ENCODE measurements around the gene PAPOLA.
"Not testable (repeated sequence)": the region's sequence is repeated elsewhere in the genome, so short reads cannot be mapped to it uniquely, and the experiment has no call there.

Gene PAPOLA

DNA sequence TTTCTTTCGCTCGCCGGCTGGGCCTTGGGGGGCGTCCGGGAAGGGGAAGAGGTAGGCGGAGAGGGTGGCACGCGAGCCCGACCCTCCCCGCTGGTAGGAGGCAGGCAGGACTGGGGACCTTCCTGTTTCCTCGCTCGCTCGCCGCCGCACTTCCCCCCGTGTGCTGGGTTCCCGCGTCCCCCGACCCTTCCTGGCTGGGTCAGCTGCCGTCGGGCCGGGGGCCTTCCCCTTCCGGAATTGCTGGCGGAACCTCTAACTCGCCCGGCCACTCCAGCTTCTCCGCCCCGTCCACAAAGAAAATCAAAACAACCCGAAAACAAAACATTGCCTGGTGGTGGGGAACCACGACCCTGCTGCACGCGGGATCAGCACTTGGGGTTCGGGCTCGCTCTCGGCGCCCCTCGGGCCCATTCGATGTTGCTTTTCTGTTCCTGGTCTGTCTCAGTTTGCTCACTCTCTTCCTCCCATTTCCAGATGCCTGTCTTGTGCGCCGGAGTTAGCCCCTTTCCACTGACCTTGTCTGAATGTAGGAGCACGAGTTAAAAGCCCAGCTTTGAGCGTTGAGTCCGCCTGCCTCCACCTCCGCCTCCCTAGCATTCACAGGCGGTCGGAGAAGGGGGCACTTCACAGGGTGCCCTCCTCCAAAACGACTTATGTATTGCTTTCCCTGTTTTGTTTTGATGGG lies 581 bp downstream of the PAPOLA start:
- DNase-seq (ENCODE audit: low read depth): no peak

DNA sequence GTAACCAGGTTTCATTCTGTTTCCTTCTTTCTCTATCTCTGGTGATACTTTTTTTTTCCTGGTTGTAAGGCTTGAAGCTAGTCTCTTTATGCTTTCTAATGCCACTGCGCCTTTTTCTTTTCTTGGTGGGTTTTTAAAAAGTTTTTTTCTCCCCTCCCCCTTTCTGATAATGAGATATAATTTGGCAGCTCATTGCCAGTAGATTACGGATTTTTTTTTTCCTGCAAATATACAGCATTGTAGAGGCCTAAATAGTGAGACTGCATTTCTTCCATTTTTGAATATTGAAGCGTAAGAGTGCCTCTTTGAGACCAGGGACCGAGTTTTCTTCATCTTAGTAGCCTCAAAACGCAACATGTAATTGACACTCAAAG lies 1.1 kb downstream of the PAPOLA start:
- no peak for DNase-seq (ENCODE audit: low read depth)

DNA sequence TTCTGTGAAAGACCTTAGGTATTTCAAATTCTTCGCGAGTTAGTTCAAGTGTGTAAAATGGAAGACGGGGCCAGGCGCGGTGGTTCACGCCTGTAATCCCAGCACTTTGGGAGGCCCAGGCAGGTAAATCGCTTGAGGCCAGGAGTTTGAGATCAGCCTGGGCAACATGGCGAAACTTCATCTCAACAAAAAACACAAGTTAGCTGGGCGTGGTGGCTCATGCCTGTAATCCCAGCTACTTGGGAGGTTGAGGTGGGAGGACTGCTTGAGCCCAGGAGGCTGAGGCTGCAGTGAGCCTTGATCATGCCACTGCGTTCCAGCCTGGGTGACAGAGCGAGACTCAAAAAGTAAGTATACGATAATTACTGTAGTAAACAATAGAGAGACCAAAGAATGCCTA lies 2.2 kb downstream of the PAPOLA start:
- DNase-seq (ENCODE audit: low read depth): not testable (repeated sequence)

DNA sequence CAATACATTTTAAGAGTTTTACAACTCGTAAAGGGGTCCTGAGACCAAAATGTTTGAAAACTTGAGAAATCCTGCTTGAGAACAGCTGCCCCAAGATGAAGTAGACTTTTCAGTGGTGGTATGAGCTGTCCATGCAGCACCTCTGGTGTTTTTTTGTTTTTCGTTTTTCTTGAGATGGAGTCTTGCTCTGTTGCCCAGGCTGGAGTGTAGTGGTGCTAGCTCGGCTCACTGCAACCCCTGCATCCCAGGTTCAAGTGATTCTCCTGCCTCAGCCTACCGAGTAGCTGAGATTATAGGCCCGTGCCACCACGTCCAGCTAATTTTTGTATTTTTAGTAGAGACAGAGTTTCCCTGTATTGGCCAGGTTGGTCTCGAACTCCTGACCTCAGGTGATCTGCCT lies 5.5 kb downstream of the PAPOLA start:
- DNase-seq (ENCODE audit: low read depth): no peak

DNA sequence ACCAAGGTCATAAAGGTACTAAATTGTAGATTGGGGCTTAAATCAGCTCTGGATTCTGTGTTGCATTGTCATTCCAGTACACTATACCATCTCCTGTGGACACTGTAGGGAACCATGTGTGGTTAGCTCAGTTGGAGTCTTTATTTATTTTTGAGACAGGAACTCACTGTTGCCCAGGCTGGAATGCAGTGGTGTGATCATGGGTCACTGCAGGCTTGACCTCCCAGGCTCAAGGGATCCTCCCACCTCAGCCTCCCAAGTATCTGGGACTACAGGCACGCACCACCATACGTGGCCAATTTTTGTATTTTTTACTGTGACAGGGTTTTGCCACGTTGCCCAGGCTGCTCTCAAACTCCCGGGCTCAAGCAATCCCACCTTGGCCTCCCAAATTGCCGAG lies 6.7 kb downstream of the PAPOLA start:
- DNase-seq (ENCODE audit: low read depth): no peak

DNA sequence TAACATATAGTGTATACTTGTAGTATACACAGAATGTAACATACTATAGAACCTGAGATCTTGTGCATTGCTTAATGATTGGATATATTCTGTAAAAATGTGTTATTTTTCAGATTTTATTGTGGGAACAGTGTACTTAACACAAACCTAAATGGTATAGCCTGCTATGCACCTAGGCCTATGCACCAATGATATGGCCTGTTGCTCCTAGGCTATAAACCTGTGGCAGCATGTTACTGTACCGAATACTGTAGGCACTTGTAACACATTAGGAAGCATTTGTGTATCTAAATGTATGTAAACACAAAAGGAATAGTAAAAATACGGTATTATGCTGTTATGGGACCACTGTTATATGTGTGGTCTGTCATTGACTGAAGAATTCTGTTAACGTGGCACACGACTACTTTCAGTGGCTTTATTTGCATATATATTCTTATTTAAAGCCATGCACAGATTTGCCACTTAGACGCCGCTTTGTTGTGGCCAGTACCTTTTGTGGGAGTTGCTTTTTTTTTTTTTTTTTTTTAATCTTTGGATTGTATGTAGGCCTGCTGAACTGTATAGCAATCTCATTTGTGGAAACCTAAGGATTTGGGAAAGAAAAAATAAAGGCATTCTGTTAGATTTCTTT lies 7.4 kb downstream of the PAPOLA start:
- DNase-seq (ENCODE audit: low read depth): no peak

DNA sequence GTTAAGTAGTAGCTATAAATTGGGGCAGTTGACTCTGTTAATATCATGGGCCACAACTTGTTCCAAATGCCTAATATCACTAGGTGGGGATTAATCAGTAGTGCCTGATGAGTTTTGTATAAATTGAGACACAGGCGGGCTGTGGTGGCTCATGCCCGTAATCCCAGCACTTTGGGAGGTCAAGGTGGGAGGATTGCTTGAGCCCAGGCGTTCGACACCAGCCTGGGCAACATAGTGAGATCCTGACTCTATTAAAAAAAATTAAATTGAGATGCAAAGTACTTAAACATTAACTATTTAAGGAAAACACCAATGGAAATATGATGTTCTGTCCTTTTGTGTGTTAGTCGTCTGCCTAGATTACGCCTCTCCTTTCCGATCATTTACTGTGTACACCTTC lies 9.0 kb downstream of the PAPOLA start:
- no peak for DNase-seq (ENCODE audit: low read depth)

DNA sequence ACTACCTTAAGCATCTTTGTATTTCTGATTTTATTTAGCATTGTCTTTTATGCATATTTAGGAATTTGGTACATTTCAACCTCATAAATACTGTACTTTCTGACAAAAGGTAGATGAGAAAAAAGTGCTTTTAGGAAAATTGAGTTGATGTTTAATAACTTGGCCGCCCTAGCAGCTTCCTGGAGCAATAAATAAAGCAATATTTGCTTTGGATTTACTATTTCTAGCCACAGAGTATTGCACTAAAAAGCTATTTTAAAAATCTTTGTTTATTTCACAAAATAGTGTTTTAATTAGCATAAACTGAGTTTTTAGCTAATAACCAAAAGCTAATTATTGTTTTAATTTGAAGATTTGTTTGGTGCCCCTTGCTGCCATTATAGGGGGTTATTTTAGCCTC lies 9.5 kb downstream of the PAPOLA start:
- DNase-seq (ENCODE audit: low read depth): no peak

DNA sequence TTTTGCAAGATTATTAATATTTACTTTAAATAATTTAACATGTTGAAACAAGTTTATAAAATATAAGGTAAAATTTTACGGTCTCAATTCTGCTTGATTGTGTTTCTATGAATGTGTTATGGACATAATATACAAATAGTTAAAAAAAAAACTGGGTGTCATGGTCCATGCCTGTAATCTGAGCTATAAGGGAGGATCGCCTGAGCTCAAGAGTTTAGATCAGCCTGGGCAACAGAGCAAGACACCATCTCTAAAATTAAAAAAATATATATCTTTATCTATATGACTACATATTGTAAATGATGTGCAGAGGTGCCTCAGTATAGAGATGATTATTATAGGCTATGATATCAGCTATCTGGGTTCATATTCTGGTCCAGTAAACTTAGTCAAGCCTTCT lies 9.9 kb downstream of the PAPOLA start:
- no peak for DNase-seq (ENCODE audit: low read depth)

DNA sequence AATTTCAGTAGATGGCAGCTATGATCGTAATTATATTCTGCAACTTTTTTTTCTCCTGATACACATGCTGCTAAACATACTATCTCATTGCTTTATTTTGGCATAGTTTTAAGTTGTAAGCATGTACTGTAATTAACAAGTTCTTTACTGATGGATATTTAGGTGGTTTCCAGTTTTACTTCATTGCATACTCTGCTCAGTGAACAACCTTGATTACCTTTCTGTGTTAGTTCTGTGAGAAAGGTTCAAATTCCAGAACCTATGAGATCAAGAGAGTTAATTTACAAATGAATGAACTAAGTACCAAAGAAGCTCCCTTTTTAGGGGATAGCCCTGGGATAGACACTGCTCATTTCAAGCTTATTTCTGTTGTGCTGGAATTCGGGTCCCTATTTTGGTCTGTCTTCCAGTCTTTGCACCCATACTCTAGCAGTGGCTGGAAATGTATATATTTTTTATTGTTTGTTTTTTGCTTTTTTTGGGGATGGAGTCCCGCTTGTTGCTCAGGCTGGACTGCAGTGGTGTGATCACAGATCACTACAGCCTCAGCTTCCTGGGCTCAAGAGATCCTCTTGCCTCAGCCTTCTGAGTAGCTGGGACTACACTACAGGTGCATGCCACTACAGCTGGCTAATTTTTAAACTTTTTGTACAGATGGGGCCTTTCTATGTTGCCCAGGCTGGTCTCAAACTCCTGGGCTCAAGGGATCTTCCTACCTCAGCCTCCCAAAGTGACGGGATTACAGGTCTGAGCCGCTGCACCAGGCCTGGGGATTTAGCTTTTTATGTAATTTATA lies 10.6 kb downstream of the PAPOLA start:
- DNase-seq (ENCODE audit: low read depth): no peak

DNA sequence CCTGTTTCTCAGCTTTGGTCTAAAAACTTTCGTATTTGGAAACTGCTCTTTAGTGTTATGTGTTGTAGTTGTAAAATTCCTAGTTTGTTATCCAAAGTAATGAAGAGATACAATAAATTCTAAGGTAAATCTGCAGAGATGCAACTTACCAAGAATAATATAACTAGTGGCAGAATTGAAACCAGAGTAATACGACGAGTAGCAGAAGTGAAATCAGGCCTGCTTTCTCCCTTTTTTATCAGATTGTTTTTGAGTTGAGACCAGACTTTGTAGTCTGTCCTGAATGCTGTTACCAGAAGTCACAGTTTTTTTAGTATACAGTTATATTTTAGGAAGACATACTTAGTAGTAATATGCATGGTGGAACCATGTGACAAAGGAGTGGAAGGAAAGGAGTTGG lies 12.5 kb downstream of the PAPOLA start:
- no peak for DNase-seq (ENCODE audit: low read depth)

DNA sequence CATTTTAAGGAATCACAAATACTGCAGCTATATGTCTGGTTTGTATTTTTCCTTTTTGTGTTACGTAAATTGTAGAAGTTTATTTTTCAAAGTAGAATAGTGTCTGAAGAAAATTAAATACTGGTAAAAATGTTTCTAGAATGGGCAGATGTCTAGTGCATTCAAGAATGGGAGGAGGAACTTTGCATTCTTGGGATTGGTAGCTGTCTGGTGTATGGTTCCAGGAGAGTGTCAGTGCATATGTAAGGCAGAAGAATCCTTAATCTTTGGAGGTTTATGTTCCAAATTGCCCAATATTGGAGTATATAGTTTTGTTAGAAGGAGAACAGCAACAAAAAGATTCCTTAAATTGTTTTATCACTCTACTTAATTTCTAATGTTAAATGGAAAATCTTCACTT lies 13.5 kb downstream of the PAPOLA start:
- no peak for DNase-seq (ENCODE audit: low read depth)

DNA sequence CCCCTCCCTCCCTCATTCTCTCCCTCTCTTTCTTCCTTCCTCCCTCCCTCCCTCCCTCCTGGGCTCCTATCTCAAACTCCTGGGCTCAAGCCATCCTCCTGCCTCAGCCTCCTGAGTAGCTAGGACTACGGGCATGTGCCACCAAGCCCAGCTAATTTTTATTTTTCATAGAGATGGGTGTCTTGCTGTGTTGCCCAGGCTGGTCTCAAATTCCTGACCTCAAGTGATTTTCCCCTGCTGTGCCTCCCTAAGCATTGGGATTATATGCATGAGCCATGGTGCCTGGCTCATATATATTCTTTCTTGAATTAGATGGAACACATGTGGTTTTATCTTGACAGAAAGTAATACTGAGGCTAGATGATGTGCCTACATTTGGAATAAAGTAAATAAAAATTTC lies 14.2 kb downstream of the PAPOLA start:
- no peak for DNase-seq (ENCODE audit: low read depth)

DNA sequence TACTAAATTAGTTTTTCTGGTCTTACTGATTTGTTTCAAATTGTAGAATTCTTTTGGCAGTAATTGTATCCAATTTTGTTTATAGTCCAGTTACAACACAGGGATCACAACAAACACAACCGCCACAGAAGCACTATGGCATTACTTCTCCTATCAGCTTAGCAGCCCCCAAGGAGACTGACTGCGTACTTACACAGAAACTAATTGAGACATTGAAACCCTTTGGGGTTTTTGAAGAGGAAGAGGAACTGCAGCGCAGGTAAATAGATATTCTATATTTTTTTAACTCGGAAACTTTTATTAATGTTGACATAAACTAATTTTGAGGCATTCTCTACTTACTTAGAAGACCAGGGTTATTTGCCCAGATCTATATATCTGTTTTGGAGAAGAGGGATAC lies 17.8 kb downstream of the PAPOLA start:
- no peak for DNase-seq (ENCODE audit: low read depth)

DNA sequence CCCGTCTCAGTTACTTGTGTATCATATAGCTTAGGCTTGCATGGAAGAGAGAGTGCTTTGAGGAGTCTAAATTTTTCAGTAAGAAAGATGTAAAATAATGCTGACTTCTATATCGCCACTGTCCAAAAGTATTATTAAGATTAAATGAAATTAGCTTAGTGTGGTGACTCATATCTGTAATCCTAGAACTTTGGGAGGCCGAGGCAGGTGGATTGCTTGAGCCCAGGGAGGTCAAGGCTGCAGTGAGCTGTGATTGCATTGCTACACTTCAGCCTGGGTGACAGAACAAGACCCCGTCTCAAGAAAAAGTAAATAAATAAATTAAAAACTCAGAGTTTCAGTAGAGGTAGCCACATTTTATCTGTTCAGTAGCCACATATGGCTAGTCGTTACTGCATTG lies 23.3 kb downstream of the PAPOLA start:
- DNase-seq (ENCODE audit: low read depth): no peak

DNA sequence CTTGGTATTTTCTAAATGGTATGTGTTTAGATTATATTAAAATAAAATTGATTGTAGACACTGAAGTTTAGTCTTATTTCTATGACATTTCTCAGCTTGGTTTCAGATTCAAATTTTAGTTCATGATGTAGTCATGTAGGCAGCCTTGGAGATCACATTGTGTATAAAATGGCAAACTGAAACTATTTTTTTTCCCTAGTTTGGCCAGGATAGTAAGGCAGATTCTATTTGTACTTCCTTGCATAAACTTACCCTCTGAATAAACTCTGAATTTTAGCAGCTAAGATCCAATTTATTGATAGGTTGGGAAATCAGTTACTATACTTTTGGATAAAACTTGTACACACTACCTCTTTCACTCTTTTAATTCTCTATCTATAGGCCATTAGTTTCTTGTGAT lies 30.4 kb downstream of the PAPOLA start:
- DNase-seq (ENCODE audit: low read depth): no peak

DNA sequence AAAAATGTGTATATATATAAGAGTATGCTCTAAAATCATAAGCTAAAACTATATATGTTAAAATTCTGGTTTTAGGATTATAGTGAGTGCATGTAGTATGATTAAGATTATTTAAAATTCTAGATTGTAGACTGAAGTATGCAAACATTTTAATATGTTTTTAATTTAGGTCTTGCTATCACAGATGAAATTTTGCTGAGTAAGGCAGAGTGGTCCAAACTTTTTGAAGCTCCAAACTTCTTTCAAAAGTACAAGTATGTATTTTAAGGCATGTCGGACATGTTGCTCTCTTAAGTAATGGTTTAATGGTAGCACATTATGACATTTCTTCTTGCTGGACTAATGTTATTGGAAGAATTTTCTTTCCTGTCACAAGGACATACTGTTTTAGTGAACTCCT lies 34.6 kb downstream of the PAPOLA start:
- no peak for DNase-seq (ENCODE audit: low read depth)

DNA sequence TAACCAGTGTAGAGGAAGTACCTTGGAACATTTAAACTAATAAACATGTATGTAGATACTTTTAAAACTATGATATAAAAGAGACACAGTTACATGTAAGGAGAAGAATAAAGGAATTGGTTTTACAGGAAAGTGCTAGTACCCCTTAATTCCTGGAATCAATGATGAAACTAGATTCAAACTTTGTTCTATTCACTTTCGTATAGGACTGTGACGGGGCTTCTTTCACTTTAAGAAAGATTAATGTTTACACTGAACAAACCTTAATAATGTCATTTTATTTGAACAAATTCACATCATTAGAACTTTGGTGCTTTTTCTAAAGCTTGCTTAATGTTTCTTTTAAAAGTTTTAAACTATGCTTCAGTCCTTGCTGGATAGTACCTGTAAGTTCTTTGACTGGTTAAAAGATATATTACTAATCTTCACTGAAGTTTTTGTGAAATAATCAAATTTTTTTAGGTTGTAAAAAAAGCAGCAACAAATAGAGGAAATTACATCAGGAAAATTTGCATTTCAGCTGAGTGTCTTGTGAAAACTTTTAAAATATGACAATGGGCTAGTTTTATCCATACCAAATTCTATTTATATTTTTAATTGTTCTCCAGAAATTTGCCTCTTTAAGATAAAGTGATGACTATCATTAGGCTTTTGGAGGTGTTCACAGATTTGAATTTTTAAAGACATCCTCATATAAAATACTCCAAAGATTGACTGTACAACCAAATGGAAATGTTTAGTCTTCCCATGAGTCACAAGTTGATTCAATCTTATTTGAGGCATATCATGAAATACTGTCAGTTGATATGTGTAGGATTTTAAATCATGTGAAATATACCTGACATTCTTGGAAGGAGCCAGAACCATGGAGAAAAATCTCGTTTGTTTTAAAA lies 36.2 kb downstream of the PAPOLA start:
- no peak for DNase-seq (ENCODE audit: low read depth)

DNA sequence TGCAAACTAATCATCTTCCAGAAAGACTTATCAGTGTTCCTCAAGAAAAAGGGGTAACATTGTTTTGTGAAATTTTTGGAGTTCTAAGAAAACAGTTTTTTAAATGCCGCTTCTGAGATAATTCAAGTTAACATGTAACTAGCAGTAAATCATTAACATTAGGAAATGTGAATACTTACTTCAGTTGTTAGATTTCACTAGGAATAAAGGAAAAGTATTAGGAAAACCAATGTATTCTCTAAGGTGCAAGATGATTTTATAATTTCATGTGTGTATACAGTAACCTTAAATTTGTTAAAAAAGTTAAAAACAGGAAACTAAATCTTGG lies 36.8 kb downstream of the PAPOLA start:
- no peak for DNase-seq (ENCODE audit: low read depth)

DNA sequence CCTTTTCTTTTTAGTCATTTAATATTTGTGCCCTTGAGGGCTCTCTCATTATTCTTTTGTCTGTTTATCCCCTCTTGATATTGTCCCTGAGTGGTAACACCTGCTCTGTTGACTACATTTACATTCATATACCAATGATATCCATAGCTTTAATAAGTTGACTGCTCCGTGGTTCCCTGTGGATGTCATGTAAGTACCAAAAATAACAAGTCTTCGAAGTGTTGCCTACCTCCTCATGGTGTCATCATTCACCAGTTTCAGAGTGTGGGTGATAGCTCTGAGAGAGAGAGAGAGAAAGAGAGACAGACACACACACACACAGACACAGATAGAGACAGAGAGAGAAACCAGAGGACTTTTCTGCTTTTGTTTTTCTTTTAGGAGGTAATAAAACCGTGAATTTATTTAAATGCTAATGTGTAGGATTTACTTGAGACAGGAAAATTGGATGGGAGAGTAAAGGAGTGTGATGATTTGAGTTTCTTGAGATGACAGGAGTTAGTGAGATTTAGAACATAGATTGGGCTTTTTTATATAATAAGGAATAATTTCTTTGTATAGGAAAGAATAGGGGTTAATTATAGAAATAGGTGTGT lies 52.2 kb downstream of the PAPOLA start:
- DNase-seq (ENCODE audit: low read depth): no peak

DNA sequence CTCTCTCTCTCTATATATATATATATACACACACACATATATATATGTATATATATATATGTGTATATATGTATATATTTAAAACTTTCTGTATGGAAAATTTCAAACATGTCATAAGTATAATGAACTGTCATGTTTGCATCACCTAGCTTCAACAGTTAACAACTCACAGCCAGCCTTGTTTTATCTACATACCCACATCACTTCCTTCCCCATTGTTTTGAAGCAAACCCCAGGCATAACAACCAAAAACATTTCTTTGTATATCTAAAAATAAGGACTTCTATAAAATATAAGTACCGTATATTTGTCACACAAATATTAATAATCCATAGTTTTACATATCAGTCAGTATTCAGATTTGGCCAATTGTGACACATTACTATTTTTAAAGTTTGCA lies 57.4 kb downstream of the PAPOLA start:
- no peak for DNase-seq (ENCODE audit: low read depth)

DNA sequence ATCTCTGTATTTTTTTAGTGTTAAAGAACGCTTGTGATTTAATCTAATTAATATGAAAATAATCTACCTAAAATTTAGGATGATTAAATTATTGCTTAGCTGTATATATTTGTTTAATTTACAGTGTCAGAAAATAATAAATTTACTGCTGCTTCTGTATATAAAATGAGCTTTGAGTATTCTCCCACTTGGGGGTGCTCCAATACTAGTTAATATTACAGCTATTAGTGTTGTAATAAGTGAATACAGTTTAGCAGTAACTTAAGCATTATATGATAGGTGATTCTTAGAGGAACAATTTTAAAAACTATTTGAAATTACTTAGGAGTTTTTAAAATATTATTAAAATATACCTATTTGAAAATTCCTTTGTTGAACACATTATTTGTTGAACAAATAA lies 62.2 kb downstream of the PAPOLA start:
- DNase-seq (ENCODE audit: low read depth): no peak
